Measurements from ENCODE around the gene CCDC146.

DNA sequence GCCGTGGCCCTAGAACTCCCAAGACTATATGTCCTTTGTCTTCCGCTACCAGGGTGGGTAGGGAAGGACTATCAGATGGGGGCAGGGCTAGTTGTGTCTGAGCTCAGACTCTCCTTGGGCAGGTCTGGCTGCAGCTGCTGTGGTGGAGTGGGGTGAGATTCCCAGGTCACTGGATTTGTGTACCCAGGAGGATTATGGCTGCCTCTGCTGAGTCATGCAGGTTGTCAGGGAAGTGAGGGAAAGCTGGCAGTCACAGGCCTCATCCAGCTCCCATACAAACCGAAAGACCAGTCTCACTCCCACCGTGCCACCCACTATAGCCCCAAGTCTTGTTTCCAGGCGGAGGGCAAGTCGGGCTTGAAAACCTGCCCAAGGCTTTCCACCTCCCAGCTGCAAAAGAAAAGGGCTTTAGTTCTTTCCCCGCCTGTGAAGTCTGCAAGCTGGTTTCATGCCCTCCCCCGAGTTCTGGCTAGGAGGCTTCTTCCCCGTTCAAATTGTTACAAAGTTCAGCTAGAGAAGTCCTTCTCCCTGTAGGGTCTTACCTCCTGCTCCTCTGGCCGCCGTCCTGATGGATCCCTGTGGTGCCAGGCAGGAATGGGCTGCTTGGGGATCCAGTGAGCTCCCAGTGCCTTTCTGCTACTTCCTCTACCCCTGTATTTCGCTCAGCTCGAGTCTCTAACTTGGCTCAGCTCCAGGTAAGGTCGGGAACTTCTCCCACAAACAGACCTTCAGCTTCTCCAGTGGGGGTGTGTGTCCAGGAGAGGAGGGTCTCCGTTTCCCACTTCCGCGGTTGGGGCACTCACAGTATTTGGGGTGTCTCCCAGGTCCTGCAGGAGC is 184.0 kb downstream of the CCDC146 start:
- TF ChIP-seq POLR2A (IDR thresholded peaks at IDR 0.05): no peak
- TF ChIP-seq EP300 (IDR thresholded peaks at IDR 0.05): no peak
- TF ChIP-seq, protein P1, sequence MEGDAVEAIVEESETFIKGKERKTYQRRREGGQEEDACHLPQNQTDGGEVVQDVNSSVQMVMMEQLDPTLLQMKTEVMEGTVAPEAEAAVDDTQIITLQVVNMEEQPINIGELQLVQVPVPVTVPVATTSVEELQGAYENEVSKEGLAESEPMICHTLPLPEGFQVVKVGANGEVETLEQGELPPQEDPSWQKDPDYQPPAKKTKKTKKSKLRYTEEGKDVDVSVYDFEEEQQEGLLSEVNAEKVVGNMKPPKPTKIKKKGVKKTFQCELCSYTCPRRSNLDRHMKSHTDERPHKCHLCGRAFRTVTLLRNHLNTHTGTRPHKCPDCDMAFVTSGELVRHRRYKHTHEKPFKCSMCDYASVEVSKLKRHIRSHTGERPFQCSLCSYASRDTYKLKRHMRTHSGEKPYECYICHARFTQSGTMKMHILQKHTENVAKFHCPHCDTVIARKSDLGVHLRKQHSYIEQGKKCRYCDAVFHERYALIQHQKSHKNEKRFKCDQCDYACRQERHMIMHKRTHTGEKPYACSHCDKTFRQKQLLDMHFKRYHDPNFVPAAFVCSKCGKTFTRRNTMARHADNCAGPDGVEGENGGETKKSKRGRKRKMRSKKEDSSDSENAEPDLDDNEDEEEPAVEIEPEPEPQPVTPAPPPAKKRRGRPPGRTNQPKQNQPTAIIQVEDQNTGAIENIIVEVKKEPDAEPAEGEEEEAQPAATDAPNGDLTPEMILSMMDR (IDR thresholded peaks at IDR 0.05): no peak
- TF ChIP-seq POLR2AphosphoS5 (IDR thresholded peaks at IDR 0.05): no peak

All from upper lobe of left lung (tissue), 4 donors.